Fibroblast of lung (primary cell): ENCODE measurements around the gene LRR1. TPM values are rescaled to one million over a fixed set of nuclear protein-coding genes. Genes with fewer than 3 reads are reported as not detected.

ENCODE experiments used
- DNase-seq, 2 donors: peaks; one replicate each; pipeline versions ENCODE4 v3.0.0 to v3.0.0-alpha.2; 2010; ENCODE audit warnings: low read depth in 2 of 2
- H2AFZ ChIP-seq: 2 replicates; pipeline ENCODE4 v1.5.1; 2012; ENCODE audit warnings: low read length, control low read depth, inconsistent platforms
- H3K27ac ChIP-seq: 2 replicates; pipeline ENCODE4 v1.5.1; 2011; ENCODE audit warnings: low read length, control low read depth; ENCODE audit not compliant: insufficient read depth
- H3K27me3 ChIP-seq: 2 replicates; pipeline ENCODE4 v1.5.1; 2011; ENCODE audit warnings: mild to moderate bottlenecking, low read length; ENCODE audit not compliant: control insufficient read depth, insufficient read depth
- H3K36me3 ChIP-seq: 2 replicates; pipeline ENCODE4 v1.5.1; 2011; ENCODE audit warnings: low read length; ENCODE audit not compliant: control insufficient read depth, insufficient read depth
- H3K4me1 ChIP-seq: 2 replicates; pipeline ENCODE4 v1.5.1; 2011; ENCODE audit warnings: low read length; ENCODE audit not compliant: control insufficient read depth, insufficient read depth; ENCODE audit errors: extremely low read depth
- H3K4me2 ChIP-seq: 2 replicates; pipeline ENCODE4 v1.5.1; 2011; ENCODE audit warnings: low read length, control low read depth; ENCODE audit not compliant: insufficient read depth; ENCODE audit errors: extremely low read depth
- H3K4me3 ChIP-seq, 4 experiments: fragments of 200-600 bp in 1 of 4; sonication (generic) in 1 of 4; replicated peaks in 1 of 4; 2 replicates each; pipeline ENCODE4 v1.5.1; 2011 to 2016; ENCODE audit warnings: low read length in 4 of 4, low read depth in 3 of 4, mild to moderate bottlenecking in 3 of 4, control low read depth in 2 of 4, inconsistent platforms in 1 of 4, mixed read lengths in 1 of 4; ENCODE audit not compliant: insufficient read depth in 1 of 4; ENCODE audit errors: control extremely low read depth in 1 of 4
- H3K79me2 ChIP-seq: 2 replicates; pipeline ENCODE4 v1.5.1; 2012; ENCODE audit warnings: mild to moderate bottlenecking, low read length, inconsistent platforms; ENCODE audit not compliant: control insufficient read depth, insufficient read depth
- H3K9ac ChIP-seq: 2 replicates; pipeline ENCODE4 v1.5.1; 2011; ENCODE audit warnings: mild to moderate bottlenecking, low read length, control low read depth; ENCODE audit not compliant: insufficient read depth
- H3K9me3 ChIP-seq: 2 replicates; pipeline ENCODE4 v1.5.1; 2012; ENCODE audit warnings: low read depth, low read length; ENCODE audit not compliant: control insufficient read depth, insufficient read depth
- H4K20me1 ChIP-seq: 2 replicates; pipeline ENCODE4 v1.5.1; 2011; ENCODE audit warnings: low read length; ENCODE audit not compliant: control insufficient read depth, insufficient read depth; ENCODE audit errors: extremely low read depth
- EZH2 ChIP-seq: IDR thresholded peaks from 2 replicates; pipeline ENCODE4 v1.5.1; 2012; ENCODE audit warnings: low read length, control low read depth, mild to moderate bottlenecking; ENCODE audit errors: missing control alignments
- polyA plus RNA-seq, 2 donors: library from polyadenylated mRNA; depleted of rRNA in 1 of 2; stranded (reverse) in 1 of 2; unstranded in 1 of 2; fragments of >200 nt; gene quantifications; 2 replicates each; pipeline ENCODE4 v1.2.1, GENCODE V29; 2011 to 2012; ENCODE audit warnings: missing spikeins in 1 of 2
- total RNA-seq: library from RNA; depleted of rRNA; stranded (reverse); fragments of >200 nt; gene quantifications from 2 replicates; pipeline ENCODE4 v1.2.1, GENCODE V29; 2014
- TF ChIP-seq, protein P1 (sequence below), 2 donors: IDR thresholded peaks in 1 of 2; conservative IDR thresholded peaks in 1 of 2; 1 replicate in 1 of 2; 2 replicates in 1 of 2; pipeline ENCODE4 v1.5.1; 2011 to 2012; ENCODE audit warnings: low read length in 2 of 2, control low read depth in 1 of 2, inconsistent platforms in 1 of 2, low read depth in 1 of 2, mild to moderate bottlenecking in 1 of 2

Gene LRR1
- total and polyA plus RNA-seq, 2 donors (not counting 1 experiment from before 2014, with no cell fraction given) = 10.7 to 10.9 TPM

DNA sequence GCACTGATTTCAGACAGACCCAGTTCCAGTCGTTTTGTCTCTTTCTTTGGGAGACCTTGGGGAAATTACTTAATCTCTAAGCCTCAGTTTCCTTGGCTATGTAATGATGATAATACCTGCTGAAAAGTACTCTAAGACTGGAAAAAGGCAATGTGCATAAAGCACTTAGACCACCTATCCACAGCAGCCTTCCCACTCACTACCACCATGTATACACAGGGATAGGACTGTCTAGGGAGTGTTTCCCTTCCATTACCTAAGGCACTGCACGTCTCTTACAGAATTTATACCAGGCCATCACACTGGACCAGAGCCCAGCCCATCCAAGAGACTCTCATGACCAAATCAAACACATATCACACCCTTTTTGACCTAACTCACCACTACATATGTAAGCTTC lies 18.9 kb upstream of the LRR1 start:
- Histone ChIP-seq H3K4me1 (no peaks in the 10 kb centered on the region), H3K9me3 (no peaks in the 10 kb centered on the region), H4K20me1 (no peaks in the 10 kb centered on the region), H3K27ac (no peak overlapping the region), H3K9ac (no peak overlapping the region), H3K4me3 (no peak overlapping the region), H3K79me2 (peaks cover 40% of the 10 kb centered on the region), H3K27me3 (no peaks in the 10 kb centered on the region), H3K4me2 (no peak overlapping the region), H2AFZ (no peak overlapping the region), H3K36me3 (peaks cover 12% of the 10 kb centered on the region)
- no peak for DNase-seq
- no peak for TF ChIP-seq EZH2

DNA sequence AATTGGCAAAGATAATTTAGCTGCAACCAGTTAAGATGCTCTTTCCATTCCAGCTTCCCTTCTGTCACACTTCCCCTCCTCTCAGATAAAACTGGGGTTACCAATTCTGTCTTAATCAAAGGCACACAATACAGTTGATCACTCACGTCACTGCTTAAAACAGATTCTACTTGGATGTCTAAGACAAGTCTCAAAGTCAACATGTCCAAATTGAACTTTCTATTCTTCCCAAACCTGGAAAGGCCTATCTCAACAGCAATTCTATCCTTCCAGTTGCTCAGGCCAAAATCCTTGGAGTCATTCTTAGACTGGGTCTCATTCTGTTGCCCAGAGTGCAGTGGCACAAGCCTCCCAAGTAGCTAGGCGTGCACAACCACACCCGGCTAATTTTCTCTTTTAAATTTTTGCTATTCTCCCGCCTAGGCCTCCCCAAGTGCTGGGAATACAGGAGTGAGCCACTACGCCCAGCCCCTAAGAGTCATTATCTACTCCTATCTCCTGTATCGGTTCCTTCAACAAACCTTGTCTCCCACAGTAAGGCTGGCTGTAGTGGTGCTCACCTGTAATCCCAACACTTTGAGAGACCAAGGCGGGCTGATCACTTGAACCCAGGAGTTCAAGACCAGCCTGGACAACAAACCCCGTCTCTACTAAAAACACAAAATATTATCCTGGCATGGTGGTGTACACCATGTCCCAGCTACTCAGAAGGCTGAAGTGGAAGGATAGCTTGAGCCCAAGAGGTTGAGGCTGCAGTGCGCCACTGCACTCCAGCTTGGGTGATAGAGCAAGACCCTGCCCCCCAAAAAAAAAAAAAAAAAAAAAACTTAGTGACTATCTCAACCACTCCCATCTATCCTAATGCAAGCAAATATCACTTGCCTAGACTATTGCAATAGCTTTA lies 17.3 kb upstream of the LRR1 start:
- Histone ChIP-seq H3K9ac (no peak overlapping the region), H2AFZ (no peak overlapping the region), H3K36me3 (peaks cover 12% of the 10 kb centered on the region), H3K27ac (no peak overlapping the region), H3K27me3 (no peaks in the 10 kb centered on the region), H3K9me3 (no peaks in the 10 kb centered on the region), H3K4me3 (no peak overlapping the region), H4K20me1 (no peaks in the 10 kb centered on the region), H3K4me1 (no peaks in the 10 kb centered on the region), H3K4me2 (no peak overlapping the region), H3K79me2 (peaks cover 54% of the 10 kb centered on the region)
- DNase-seq = no peak
- TF ChIP-seq, protein P1, sequence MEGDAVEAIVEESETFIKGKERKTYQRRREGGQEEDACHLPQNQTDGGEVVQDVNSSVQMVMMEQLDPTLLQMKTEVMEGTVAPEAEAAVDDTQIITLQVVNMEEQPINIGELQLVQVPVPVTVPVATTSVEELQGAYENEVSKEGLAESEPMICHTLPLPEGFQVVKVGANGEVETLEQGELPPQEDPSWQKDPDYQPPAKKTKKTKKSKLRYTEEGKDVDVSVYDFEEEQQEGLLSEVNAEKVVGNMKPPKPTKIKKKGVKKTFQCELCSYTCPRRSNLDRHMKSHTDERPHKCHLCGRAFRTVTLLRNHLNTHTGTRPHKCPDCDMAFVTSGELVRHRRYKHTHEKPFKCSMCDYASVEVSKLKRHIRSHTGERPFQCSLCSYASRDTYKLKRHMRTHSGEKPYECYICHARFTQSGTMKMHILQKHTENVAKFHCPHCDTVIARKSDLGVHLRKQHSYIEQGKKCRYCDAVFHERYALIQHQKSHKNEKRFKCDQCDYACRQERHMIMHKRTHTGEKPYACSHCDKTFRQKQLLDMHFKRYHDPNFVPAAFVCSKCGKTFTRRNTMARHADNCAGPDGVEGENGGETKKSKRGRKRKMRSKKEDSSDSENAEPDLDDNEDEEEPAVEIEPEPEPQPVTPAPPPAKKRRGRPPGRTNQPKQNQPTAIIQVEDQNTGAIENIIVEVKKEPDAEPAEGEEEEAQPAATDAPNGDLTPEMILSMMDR (conservative IDR thresholded peaks at IDR 0.05 in 1 of 2, IDR thresholded peaks at IDR 0.05 in 1 of 2; ENCODE audit: low read depth in 1 of 2, low read length in 2 of 2) = no peak
- no peak for TF ChIP-seq EZH2

DNA sequence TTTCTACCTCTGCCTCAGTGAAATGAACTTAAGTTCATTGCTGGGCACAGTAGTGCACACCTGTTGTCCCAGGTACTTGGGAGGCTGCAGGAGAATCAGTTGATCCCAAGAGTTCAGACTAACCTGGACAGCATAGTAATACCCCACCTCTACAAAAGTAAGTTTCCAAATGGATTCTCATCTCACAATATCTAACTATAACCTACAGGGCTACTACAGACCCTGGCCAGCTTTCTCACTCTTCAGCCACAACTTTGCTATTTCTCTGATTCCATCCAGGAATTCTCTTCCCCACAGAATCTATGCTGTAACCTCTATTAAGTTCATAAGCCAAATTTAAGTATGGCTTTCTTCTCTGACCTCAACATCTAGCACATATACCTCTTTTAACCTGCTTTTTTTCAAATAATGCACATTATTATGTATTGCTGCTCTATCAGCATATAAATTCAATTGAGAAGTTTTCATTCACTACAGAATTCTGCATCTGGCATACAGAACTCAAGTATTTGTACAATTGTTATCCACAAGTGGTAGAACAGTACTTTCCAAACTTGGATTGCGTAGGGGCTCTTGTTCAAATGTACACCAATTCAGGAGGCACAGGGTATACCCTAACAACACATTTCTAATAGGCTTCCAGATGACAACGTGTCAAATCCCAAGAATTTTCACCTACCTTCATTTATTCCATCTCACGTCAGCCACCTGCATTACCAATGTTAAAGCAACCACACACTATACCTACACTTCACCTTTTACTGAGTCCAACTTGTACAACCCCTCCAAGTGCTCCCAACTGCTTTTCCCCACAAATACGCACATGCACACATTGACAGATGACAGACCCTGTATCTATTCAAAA lies 16.4 kb upstream of the LRR1 start:
- no peak overlapping the region for H2AFZ ChIP-seq
- H3K36me3 ChIP-seq = peaks cover 10% of the 10 kb centered on the region
- no peaks in the 10 kb centered on the region for H4K20me1 ChIP-seq
- no peak overlapping the region for H3K4me3 ChIP-seq
- no peak for DNase-seq
- peaks cover 54% of the 10 kb centered on the region for H3K79me2 ChIP-seq
- TF ChIP-seq EZH2 = no peak
- TF ChIP-seq, protein P1 (conservative IDR thresholded peaks at IDR 0.05 in 1 of 2, IDR thresholded peaks at IDR 0.05 in 1 of 2; ENCODE audit: low read depth in 1 of 2, low read length in 2 of 2) = no peak
- H3K4me1 ChIP-seq = no peaks in the 10 kb centered on the region
- H3K9ac ChIP-seq = no peak overlapping the region
- H3K4me2 ChIP-seq = no peak overlapping the region
- no peak overlapping the region for H3K27ac ChIP-seq
- H3K27me3 ChIP-seq = no peaks in the 10 kb centered on the region
- no peaks in the 10 kb centered on the region for H3K9me3 ChIP-seq
